ENCODE results near the gene HECW1. TPM values are rescaled to one million over a fixed set of nuclear protein-coding genes. Genes with fewer than 3 reads are reported as not detected.

Gene HECW1
- total RNA-seq, 1 donor from 2014 or later = not detected

GRCh38 chr7:43110791-43111535 lies 1.5 kb upstream of the HECW1 start:
- ATAC-seq (ENCODE audit: low read depth) (no peak), DNase-seq (no peak)
- Mint-ChIP-seq H3K27ac (no peak overlapping the region), H3K9me3 (no peaks in the 10 kb centered on the region), H3K36me3 (ENCODE audit: low read depth) (no peaks in the 10 kb centered on the region), H3K27me3 (peaks cover 50% of the 10 kb centered on the region), H3K4me3 (no peak overlapping the region), H3K4me1 (peaks cover 8% of the 10 kb centered on the region)
- ChIA-PET CTCF (no interaction called here), POLR2A (no interaction called here)
- intact Hi-C loops (cut with micrococcal nuclease) = loop anchor here (5.0 kb wide), 1 partner anchor 726 kb away; no protein-coding TSS in a partner anchor
- no peak for TF ChIP-seq CTCF (IDR thresholded peaks at IDR 0.05)

DNA sequence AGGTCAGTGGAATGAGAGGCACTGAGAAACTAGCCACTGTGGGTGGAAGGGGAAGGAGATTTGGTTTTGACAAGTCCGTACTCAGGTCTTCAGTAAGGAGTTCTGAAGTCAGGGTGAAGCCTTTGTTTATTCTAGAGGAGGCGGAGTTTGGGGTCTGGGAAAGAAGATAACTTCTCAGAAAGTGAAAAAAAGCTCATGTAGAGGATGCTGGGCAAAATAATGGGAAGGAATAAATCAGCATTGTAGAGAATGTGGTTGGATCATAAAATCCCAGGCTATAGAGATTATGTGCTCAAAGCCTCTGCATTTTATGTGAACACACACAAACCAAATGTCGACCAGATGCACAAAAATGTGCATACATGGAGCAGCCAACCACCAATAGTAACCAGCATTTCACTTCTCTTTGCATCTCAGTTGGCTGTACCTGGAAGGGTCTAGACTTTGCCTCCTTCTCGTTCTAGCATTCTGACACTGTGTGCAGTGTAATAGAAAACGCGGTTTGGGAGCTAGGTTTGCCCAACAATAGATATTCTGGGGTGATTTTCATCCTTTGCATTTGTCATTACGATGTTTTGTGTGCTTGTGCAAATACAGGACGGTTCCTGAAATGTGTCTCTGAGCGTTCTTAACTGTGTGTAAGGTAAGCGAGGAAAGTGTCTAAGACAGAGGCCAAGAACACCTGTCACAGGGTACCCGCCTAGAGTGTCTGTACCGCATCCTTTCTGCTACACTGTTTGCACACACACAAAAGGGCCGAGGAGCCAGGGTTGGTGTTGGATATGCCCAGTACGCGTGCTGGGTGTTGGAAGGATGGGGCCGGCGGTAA lies 603 bp upstream of the HECW1 start:
- H3K9me3 Mint-ChIP-seq = no peaks in the 10 kb centered on the region
- DNase-seq (no peak), ATAC-seq (ENCODE audit: low read depth) (no peak)
- peaks cover 53% of the 10 kb centered on the region for H3K27me3 Mint-ChIP-seq
- H3K4me1 Mint-ChIP-seq = peaks cover 8% of the 10 kb centered on the region
- H3K27ac Mint-ChIP-seq = no peak overlapping the region
- TF ChIP-seq CTCF (IDR thresholded peaks at IDR 0.05) = no peak
- ChIA-PET POLR2A (no interaction called here), CTCF (no interaction called here)
- H3K36me3 Mint-ChIP-seq (ENCODE audit: low read depth) = no peaks in the 10 kb centered on the region
- intact Hi-C loops (cut with micrococcal nuclease) = loop anchor here (5.0 kb wide), 1 partner anchor 725 kb away; no protein-coding TSS in a partner anchor
- H3K4me3 Mint-ChIP-seq = no peak overlapping the region

DNA sequence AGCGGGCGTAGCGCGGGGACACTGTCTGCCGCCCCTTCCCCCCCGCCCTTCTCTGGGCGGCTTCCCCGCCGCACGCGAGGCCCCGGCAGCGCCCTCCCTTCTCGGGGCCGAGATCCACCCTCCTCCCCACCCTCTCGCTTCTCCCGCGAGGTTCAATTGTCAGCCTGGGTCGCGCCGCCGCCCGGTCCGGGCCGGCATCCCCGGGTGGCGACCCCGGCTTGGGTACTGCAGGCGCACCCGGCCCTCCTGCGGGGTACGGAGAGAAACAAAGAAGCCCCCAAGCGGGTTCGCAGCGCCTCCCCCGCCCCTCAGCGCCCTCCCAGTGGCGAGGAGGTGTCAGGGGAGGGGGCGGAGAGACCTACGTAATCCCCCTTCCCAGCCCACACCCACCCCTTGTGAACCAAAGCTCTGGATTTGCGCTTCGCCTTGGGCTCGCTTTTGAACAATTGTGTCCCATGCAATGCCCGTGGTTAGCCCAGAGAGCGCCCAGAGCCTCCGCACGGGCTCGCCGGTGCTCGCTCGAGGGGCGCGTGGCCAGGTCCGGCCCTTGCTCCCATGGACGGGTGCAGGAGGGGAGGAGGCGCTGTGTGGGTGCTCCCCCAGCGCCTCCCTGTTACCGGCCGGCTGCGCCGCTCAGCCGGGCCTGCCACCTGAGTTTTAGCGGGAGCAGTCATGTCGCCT lies 634 bp downstream of the HECW1 start:
- no peak for ATAC-seq (ENCODE audit: low read depth)
- H3K4me1 Mint-ChIP-seq = peaks cover 8% of the 10 kb centered on the region
- CTCF ChIA-PET = no interaction called here

DNA sequence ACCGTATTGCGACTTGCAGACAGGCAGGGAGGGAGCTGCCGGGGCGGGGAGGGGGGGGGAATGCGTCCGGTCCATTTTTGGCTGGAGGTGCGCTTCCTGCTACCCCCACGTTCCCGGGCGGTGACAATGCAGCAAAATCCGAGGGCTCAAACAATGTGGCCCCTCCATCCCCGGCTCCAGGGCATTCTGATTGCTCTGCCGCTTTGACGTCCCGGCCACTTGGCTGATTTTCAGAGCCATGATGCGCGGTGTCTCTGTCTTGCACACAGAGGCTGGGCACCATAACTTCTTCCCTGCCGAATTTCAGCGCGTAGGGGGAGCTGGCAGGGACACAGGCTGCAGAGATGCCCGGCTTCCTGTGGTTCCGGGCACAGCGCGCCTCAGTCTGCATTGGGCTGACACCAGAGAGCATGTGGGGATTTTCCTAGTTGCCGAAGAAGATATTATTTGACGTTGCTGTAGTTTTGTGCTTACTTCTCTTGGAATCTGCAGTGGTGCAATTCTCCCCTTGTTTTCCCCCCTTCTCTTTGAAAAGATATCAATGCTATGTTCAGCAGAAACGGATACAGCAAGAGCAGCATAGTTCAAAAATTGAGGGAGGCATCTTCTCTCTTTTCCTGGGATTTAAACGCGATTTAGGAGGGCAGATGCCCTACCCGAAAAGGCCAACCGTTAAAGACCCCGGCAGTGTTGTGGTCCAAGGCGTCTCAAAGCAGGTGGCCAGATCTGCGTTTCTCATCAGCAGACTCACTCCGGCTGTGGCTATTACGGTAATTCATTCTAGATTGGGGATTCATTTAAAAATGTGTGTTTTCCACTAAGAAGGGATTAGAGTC lies 1.4 kb downstream of the HECW1 start:
- no peak for ATAC-seq (ENCODE audit: low read depth)
- CTCF ChIA-PET = no interaction called here
- intact Hi-C loops (cut with micrococcal nuclease) = loop anchor here (5.0 kb wide), 1 partner anchor 723 kb away; no protein-coding TSS in a partner anchor
- no peak for DNase-seq
- POLR2A ChIA-PET = no interaction called here
- H3K27me3 Mint-ChIP-seq = peaks cover 52% of the 10 kb centered on the region
- H3K9me3 Mint-ChIP-seq = no peaks in the 10 kb centered on the region
- H3K36me3 Mint-ChIP-seq (ENCODE audit: low read depth) = no peaks in the 10 kb centered on the region
- TF ChIP-seq CTCF (IDR thresholded peaks at IDR 0.05) = no peak
- H3K4me1 Mint-ChIP-seq = peaks cover 8% of the 10 kb centered on the region
- H3K27ac Mint-ChIP-seq = no peak overlapping the region
- no peak overlapping the region for H3K4me3 Mint-ChIP-seq

More for the DNA sequence above, 634 bp downstream of the HECW1 start:
- no peak for TF ChIP-seq CTCF (IDR thresholded peaks at IDR 0.05)
- no peaks in the 10 kb centered on the region for H3K9me3 Mint-ChIP-seq
- DNase-seq = no peak
- no peaks in the 10 kb centered on the region for H3K36me3 Mint-ChIP-seq (ENCODE audit: low read depth)
- H3K27ac Mint-ChIP-seq = no peak overlapping the region
- no peak overlapping the region for H3K4me3 Mint-ChIP-seq
- POLR2A ChIA-PET = no interaction called here
- intact Hi-C loops (cut with micrococcal nuclease) = loop anchor here (5.0 kb wide), 1 partner anchor 724 kb away; no protein-coding TSS in a partner anchor
- peaks cover 57% of the 10 kb centered on the region for H3K27me3 Mint-ChIP-seq
